GM13976 (cell line): Measurements from ENCODE around the gene CARHSP1.

ENCODE experiments used
- DNase-seq: peaks from one replicate; pipeline ENCODE4 v3.0.0; 2012; ENCODE audit warnings: low spot score
- CTCF ChIP-seq: IDR thresholded peaks from 2 replicates; pipeline ENCODE4 v1.5.1; 2012; ENCODE audit warnings: borderline replicate concordance, mild to moderate bottlenecking; ENCODE audit not compliant: insufficient read depth; ENCODE audit errors: extremely low read depth, missing control alignments, control extremely low read depth
- in situ Hi-C: fragments of 300-500 bp; cut with MboI; formaldehyde crosslinking; loops from one replicate; pipeline ENCODE4 v1.12.0; 2022; ENCODE audit warnings: low sequenced_read_pairs, mixed read lengths, inconsistent platforms; ENCODE audit not compliant: unreplicated experiment

Gene CARHSP1

GRCh38 chr16:8816967-8817655 lies 51.7 kb downstream of the CARHSP1 start:
- TF ChIP-seq CTCF: no peak
- in situ Hi-C loops: no loop called here
- DNase-seq: no peak

- no peak for TF ChIP-seq CTCF
- in situ Hi-C loops: no loop called here
- DNase-seq: no peak
Observed at GRCh38 chr16:8814095-8814806, 54.6 kb downstream of the CARHSP1 start.

GRCh38 chr16:8812162-8812843 lies 56.5 kb downstream of the CARHSP1 start:
- in situ Hi-C loops: no loop called here
- no peak for TF ChIP-seq CTCF

GRCh38 chr16:8808613-8809353 lies 60.0 kb downstream of the CARHSP1 start:
- TF ChIP-seq CTCF: no peak
- in situ Hi-C loops: no loop called here
- no peak for DNase-seq

More at GRCh38 chr16:8812162-8812843, 56.5 kb downstream of the CARHSP1 start:
- no peak for DNase-seq

- no peak for TF ChIP-seq CTCF
- no peak for DNase-seq
- in situ Hi-C loops: no loop called here
Observed at GRCh38 chr16:8808009-8808408, 60.8 kb downstream of the CARHSP1 start.

GRCh38 chr16:8807189-8807588 lies 61.6 kb downstream of the CARHSP1 start:
- in situ Hi-C loops: no loop called here
- no peak for TF ChIP-seq CTCF
- no peak for DNase-seq
